Activated T-cell treated with anti-CD3 and anti-CD28 coated beads, Interleukin-2, amount 50 U/mL, for 72 hours (primary cell): ENCODE data around the gene TENM4. TPM values are rescaled to one million over a fixed set of nuclear protein-coding genes. Genes with fewer than 3 reads are reported as not detected.

Experiments
- ATAC-seq, 2 donors: fragments of 150-1000 bp; cut with Tn5 transposase; replicated peaks in 1 of 2; 2 replicates each; pipeline ENCODE4 v1.10.0; 2021; ENCODE audit warnings: moderate library complexity in 2 of 2, mild to moderate bottlenecking in 1 of 2
- DNase-seq, 2 donors: peaks; one replicate each; pipeline ENCODE4 v3.0.0; 2021 to 2022; ENCODE audit warnings: mixed read lengths in 1 of 2
- H3K27ac Mint-ChIP-seq: one replicate; pipeline ENCODE4 v1.8.0; 2022; ENCODE audit warnings: mild to moderate bottlenecking, moderate library complexity, mixed read lengths
- H3K27me3 Mint-ChIP-seq: one replicate; pipeline ENCODE4 v1.8.0; 2022; ENCODE audit warnings: low read depth, mixed read lengths
- H3K36me3 Mint-ChIP-seq, 2 donors: one replicate each; pipeline ENCODE4 v1.8.0; 2022; ENCODE audit warnings: mixed read lengths in 2 of 2, mild to moderate bottlenecking in 1 of 2; ENCODE audit not compliant: insufficient read depth in 2 of 2
- H3K4me1 Mint-ChIP-seq: one replicate; pipeline ENCODE4 v1.8.0; 2022; ENCODE audit warnings: low read depth, mixed read lengths
- H3K4me3 Mint-ChIP-seq, 2 donors: one replicate each; pipeline ENCODE4 v1.8.0; 2022; ENCODE audit warnings: mild to moderate bottlenecking in 2 of 2, mixed read lengths in 2 of 2, moderate library complexity in 2 of 2
- H3K9me3 Mint-ChIP-seq, 2 donors: one replicate each; pipeline ENCODE4 v1.8.0; 2022; ENCODE audit warnings: mixed read lengths in 2 of 2
- total RNA-seq, 2 donors: library from RNA; stranded (reverse); gene quantifications; one replicate each; pipeline ENCODE4 v1.2.3, GENCODE V29; 2022

The TENM4 gene
- total RNA-seq, 2 donors from 2014 or later = 0.21 TPM; not detected in 1

- Mint-ChIP-seq H3K36me3 (peaks cover 0 to 2% of the 10 kb centered on the region in 2 donors), H3K27me3 (peaks cover 30% of the 10 kb centered on the region), H3K9me3 (peaks cover 2 to 5% of the 10 kb centered on the region in 2 donors), H3K4me1 (no peaks in the 10 kb centered on the region), H3K4me3 (no peak overlapping the region), H3K27ac (no peak overlapping the region)
- ATAC-seq (no peak), DNase-seq (no peak)
These were observed 752.4 kb downstream of the TENM4 start for GRCh38 chr11:78688460-78688859.

DNA sequence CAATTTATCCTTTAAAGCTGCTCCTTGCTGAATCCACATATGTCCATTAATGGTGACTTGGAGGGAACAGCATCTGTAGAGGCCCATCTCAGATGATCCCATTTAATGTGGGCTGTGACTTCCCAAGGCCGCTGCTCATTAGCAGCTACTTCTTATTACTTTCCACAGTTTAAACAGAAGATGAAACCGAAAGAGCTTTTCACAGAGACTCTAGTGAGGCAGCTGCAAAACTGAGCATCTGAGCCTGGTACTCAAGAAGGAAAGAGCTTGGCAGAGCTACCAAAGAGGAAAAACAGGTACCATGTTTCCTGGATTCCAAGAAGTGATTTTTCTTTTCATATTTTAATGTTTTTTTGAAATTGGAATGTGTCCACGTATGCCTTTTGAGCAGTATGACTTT, 755.7 kb downstream of the TENM4 start:
- Mint-ChIP-seq H3K27me3 (peaks cover 30% of the 10 kb centered on the region), H3K4me3 (no peak overlapping the region), H3K4me1 (no peaks in the 10 kb centered on the region), H3K27ac (no peak overlapping the region), H3K9me3 (peaks cover 2 to 5% of the 10 kb centered on the region in 2 donors), H3K36me3 (peaks cover 0 to 2% of the 10 kb centered on the region in 2 donors)
- ATAC-seq = no peak
- DNase-seq = no peak

DNA sequence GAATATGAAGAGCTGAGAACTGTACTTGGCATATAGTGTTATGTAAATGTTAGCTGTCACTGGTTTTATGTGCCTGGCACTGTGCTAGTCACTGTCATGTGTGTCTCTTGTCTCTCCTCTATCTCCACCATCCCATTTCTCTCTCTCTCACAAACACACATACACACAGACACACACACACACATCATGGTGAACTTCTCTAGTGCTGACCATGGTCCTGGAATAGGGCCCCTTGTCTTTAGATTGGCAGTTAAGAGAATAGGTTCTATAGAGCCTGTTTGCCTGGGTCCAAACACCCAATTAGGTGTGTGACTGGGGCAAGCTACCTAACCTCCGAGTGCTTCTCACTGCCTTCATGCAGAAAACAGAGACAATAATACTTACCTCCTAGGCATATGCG, 756.5 kb downstream of the TENM4 start:
- Mint-ChIP-seq H3K9me3 (peaks cover 2 to 5% of the 10 kb centered on the region in 2 donors), H3K27ac (no peak overlapping the region), H3K36me3 (peaks cover 0 to 2% of the 10 kb centered on the region in 2 donors), H3K27me3 (peaks cover 23% of the 10 kb centered on the region), H3K4me3 (no peak overlapping the region), H3K4me1 (no peaks in the 10 kb centered on the region)
- ATAC-seq (no peak), DNase-seq (no peak)

- ATAC-seq (no peak), DNase-seq (no peak)
- H3K9me3 Mint-ChIP-seq = peaks cover 2 to 5% of the 10 kb centered on the region in 2 donors
- H3K4me1 Mint-ChIP-seq = no peaks in the 10 kb centered on the region
- peaks cover 23% of the 10 kb centered on the region for H3K27me3 Mint-ChIP-seq
- H3K27ac Mint-ChIP-seq = no peak overlapping the region
- H3K4me3 Mint-ChIP-seq = no peak overlapping the region
- H3K36me3 Mint-ChIP-seq = peaks cover 0 to 2% of the 10 kb centered on the region in 2 donors
These were observed 757.1 kb downstream of the TENM4 start for GRCh38 chr11:78683774-78684173.

GRCh38 chr11:78676026-78676557, 764.7 kb downstream of the TENM4 start:
- Mint-ChIP-seq H3K4me1 (no peaks in the 10 kb centered on the region), H3K9me3 (no peaks in the 10 kb centered on the region)
- ATAC-seq = no peak

GRCh38 chr11:78672850-78673620, 767.8 kb downstream of the TENM4 start:
- ATAC-seq (no peak), DNase-seq (no peak)
- no peaks in the 10 kb centered on the region for H3K36me3 Mint-ChIP-seq
- H3K9me3 Mint-ChIP-seq = no peaks in the 10 kb centered on the region
- no peaks in the 10 kb centered on the region for H3K4me1 Mint-ChIP-seq
- H3K4me3 Mint-ChIP-seq = no peak overlapping the region
- H3K27ac Mint-ChIP-seq = no peak overlapping the region
- no peaks in the 10 kb centered on the region for H3K27me3 Mint-ChIP-seq

More at GRCh38 chr11:78676026-78676557, 764.7 kb downstream of the TENM4 start:
- no peak overlapping the region for H3K4me3 Mint-ChIP-seq
- H3K27me3 Mint-ChIP-seq = no peaks in the 10 kb centered on the region
- H3K27ac Mint-ChIP-seq = no peak overlapping the region
- no peak for DNase-seq
- no peaks in the 10 kb centered on the region for H3K36me3 Mint-ChIP-seq

DNA sequence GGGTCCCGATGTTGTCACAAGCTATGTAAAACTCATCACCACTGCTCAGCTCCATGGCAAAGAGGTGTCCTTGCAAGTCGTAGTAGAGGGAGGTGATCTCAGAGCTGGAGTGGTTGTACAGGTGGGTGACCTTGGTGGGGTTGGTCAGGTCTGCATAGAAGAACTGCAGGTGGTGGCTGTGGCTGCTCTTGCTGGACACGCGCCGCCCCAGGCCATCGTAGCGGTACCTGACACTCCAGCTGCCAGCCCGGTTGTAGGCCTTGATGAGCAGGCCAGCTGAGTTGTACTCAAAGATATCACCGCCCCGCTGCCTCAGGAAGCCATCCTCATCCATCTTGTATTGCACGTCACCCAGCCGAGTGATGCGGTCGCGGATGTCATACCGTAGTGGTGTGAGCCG, 771.6 kb downstream of the TENM4 start:
- ATAC-seq (no peak), DNase-seq (no peak)
- H3K27me3 Mint-ChIP-seq = no peaks in the 10 kb centered on the region
- H3K9me3 Mint-ChIP-seq = no peaks in the 10 kb centered on the region
- no peaks in the 10 kb centered on the region for H3K4me1 Mint-ChIP-seq
- H3K36me3 Mint-ChIP-seq = no peaks in the 10 kb centered on the region
- H3K4me3 Mint-ChIP-seq = no peak overlapping the region
- H3K27ac Mint-ChIP-seq = no peak overlapping the region

GRCh38 chr11:78667461-78667860, 773.4 kb downstream of the TENM4 start:
- H3K36me3 Mint-ChIP-seq = no peaks in the 10 kb centered on the region
- H3K4me3 Mint-ChIP-seq = no peak overlapping the region
- ATAC-seq (no peak), DNase-seq (no peak)
- H3K9me3 Mint-ChIP-seq = no peaks in the 10 kb centered on the region
- H3K27me3 Mint-ChIP-seq = peaks cover 5% of the 10 kb centered on the region
- no peaks in the 10 kb centered on the region for H3K4me1 Mint-ChIP-seq
- H3K27ac Mint-ChIP-seq = no peak overlapping the region

- ATAC-seq (no peak), DNase-seq (no peak)
- H3K9me3 Mint-ChIP-seq = no peaks in the 10 kb centered on the region
- no peaks in the 10 kb centered on the region for H3K36me3 Mint-ChIP-seq
- H3K4me1 Mint-ChIP-seq = no peaks in the 10 kb centered on the region
- H3K27me3 Mint-ChIP-seq = peaks cover 13% of the 10 kb centered on the region
- H3K4me3 Mint-ChIP-seq = no peak overlapping the region
- no peak overlapping the region for H3K27ac Mint-ChIP-seq
These were observed 774.1 kb downstream of the TENM4 start for GRCh38 chr11:78666675-78667160.

GRCh38 chr11:78664636-78665035, 776.2 kb downstream of the TENM4 start:
- H3K27me3 Mint-ChIP-seq = peaks cover 19% of the 10 kb centered on the region
- H3K9me3 Mint-ChIP-seq = no peaks in the 10 kb centered on the region
- ATAC-seq = no peak
- no peak overlapping the region for H3K4me3 Mint-ChIP-seq
- H3K27ac Mint-ChIP-seq = no peak overlapping the region
- H3K36me3 Mint-ChIP-seq = no peaks in the 10 kb centered on the region
- H3K4me1 Mint-ChIP-seq = no peaks in the 10 kb centered on the region
- no peak for DNase-seq

GRCh38 chr11:78662811-78663210, 778.0 kb downstream of the TENM4 start:
- Mint-ChIP-seq H3K9me3 (no peaks in the 10 kb centered on the region), H3K4me3 (no peak overlapping the region), H3K27me3 (peaks cover 19% of the 10 kb centered on the region), H3K4me1 (no peaks in the 10 kb centered on the region), H3K27ac (no peak overlapping the region), H3K36me3 (no peaks in the 10 kb centered on the region)
- ATAC-seq = no peak
- no peak for DNase-seq

DNA sequence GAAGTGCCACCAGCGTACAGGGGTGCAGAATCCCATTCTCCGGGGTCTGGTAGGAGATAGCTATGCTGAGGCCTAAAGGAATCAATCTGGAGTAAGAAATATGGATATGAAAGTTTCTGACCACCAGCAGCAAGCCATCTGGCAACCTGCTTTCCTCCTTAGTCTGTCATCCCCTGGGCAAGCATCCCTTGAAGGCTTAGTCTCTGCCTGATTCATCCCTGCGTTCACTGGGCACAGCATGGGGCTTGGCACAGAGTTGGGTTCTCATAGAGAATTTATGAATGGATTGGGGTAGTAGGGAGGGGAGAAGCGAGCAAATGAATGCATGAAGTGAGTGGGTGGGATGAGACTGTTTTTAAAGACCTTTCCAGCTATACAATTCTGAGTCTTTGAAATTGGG, 780.4 kb downstream of the TENM4 start:
- Mint-ChIP-seq H3K4me1 (no peaks in the 10 kb centered on the region), H3K36me3 (no peaks in the 10 kb centered on the region), H3K27me3 (peaks cover 19% of the 10 kb centered on the region), H3K27ac (no peak overlapping the region), H3K9me3 (no peaks in the 10 kb centered on the region), H3K4me3 (no peak overlapping the region)
- ATAC-seq (no peak), DNase-seq (no peak)

DNA sequence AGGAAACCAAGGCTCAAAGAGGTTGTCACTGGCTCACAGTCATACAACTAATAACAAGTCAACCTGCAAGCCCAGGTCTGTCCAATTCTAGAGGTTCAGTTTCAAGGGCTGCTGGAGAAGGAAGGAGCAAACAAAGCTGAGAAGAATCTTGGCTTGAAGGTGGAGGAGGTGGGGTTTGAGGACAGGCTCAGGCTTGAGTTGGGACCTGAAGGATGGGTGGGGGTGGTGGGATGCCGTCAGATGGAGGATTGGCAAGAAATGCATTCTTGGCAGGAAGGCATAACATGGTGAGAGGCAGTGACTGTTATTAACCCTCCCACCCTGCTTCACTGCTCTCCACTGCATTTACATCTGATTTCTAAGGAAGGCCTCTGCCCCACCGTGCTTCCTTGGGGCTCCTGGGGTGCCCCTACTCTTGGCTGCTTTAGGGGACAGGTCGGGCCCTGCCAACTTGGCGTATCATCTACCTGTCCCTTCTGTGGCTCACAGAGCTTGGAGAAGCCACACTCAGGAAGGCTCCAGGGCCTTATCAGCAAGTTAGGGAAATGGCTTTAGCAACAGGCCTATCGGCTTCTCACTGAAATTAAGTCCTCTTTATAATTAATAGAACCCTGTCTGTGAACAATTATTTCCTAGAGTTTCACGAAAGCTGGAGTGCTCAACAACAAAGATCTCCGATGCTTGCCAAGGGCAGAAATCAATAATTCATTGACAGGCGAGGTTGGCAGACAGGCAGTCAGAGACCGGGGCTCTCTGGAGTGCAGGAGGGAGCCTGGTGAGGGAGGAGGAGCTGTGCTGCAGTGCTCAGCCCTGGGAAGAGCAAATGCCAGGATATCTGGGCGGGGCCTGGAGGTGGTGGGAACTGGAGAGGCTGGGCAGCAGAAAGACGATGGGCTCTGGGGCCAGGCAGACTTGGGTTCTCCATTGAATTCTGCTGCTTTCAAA, 781.2 kb downstream of the TENM4 start:
- Mint-ChIP-seq H3K4me1 (peaks cover 3% of the 10 kb centered on the region), H3K4me3 (no peak overlapping the region), H3K27ac (no peak overlapping the region), H3K9me3 (no peaks in the 10 kb centered on the region), H3K36me3 (no peaks in the 10 kb centered on the region), H3K27me3 (peaks cover 19% of the 10 kb centered on the region)
- ATAC-seq = no peak
- no peak for DNase-seq
